Peyer's patch (tissue), 4 donors: ENCODE results near the gene CRACR2A. TPM values are rescaled to one million over a fixed set of nuclear protein-coding genes. Genes with fewer than 3 reads are reported as not detected.

Source experiments
- DNase-seq, 3 donors: peaks; one replicate each; pipeline ENCODE4 v3.0.0-alpha.2; 2017 to 2019
- H3K27ac ChIP-seq, 4 donors: fragments of 200-600 bp; sonication (generic); one replicate each; pipeline ENCODE4 v1.5.1; 2016 to 2019
- H3K27me3 ChIP-seq, 2 donors: fragments of 200-600 bp; sonication (generic); one replicate each; pipeline ENCODE4 v1.5.1; 2019
- H3K36me3 ChIP-seq, 3 donors: fragments of 200-600 bp; sonication (generic); one replicate each; pipeline ENCODE4 v1.5.1; 2016 to 2019
- H3K4me1 ChIP-seq, 4 donors: fragments of 200-600 bp; sonication (generic); one replicate each; pipeline ENCODE4 v1.5.1; 2016 to 2019
- H3K4me3 ChIP-seq, 4 donors: fragments of 200-600 bp; sonication (generic); 1 replicate in 3 of 4; 2 replicates in 1 of 4; pipeline ENCODE4 v1.5.1; 2016 to 2019; ENCODE audit warnings: mild to moderate bottlenecking in 1 of 4
- H3K9me3 ChIP-seq, 4 donors: fragments of 200-600 bp; sonication (generic); one replicate each; pipeline ENCODE4 v1.5.1; 2016 to 2019; ENCODE audit warnings: mild to moderate bottlenecking in 1 of 4
- CTCF ChIP-seq, 6 experiments: fragments of 450-650 bp in 4 of 6; fragments of 200-600 bp in 2 of 6; sonication (generic) in 1 of 6; IDR thresholded peaks; one replicate each; pipeline ENCODE4 v1.5.1; 2017 to 2019; ENCODE audit warnings: antibody characterized with exemption in 6 of 6, mild to moderate bottlenecking in 3 of 6, moderate library complexity in 1 of 6
- POLR2A ChIP-seq, 2 donors: fragments of 450-650 bp; IDR thresholded peaks; one replicate each; pipeline ENCODE4 v1.5.1; 2017; ENCODE audit warnings: antibody characterized with exemption in 2 of 2, mild to moderate bottlenecking in 2 of 2, moderate library complexity in 2 of 2
- total RNA-seq, 4 donors: library from RNA; depleted of rRNA; stranded (reverse); fragments of >200 nt; gene quantifications; one replicate each; pipeline ENCODE4 v1.1.0, GENCODE V29; 2016

The CRACR2A gene
- total RNA-seq, 4 donors from 2014 or later = 52.3 to 81.7 (median 65.9) TPM

- DNase-seq = no peak
- H3K27me3 ChIP-seq = no peaks in the 10 kb centered on the region
- no peaks in the 10 kb centered on the region for H3K4me1 ChIP-seq
- TF ChIP-seq POLR2A (IDR thresholded peaks at IDR 0.05) (no peak), CTCF (IDR thresholded peaks at IDR 0.05) (no peak)
- no peak overlapping the region for H3K4me3 ChIP-seq
- H3K36me3 ChIP-seq = no peaks in the 10 kb centered on the region
- no peak overlapping the region for H3K27ac ChIP-seq
- H3K9me3 ChIP-seq = no peaks in the 10 kb centered on the region
Measured at GRCh38 chr12:3759878-3760277, 7.0 kb upstream of the CRACR2A start.

GRCh38 chr12:3757261-3757660, 4.4 kb upstream of the CRACR2A start:
- H3K27me3 ChIP-seq = no peaks in the 10 kb centered on the region
- DNase-seq = no peak
- no peak overlapping the region for H3K27ac ChIP-seq
- no peak overlapping the region for H3K4me3 ChIP-seq
- peaks cover 0 to 12% (median 5%) of the 10 kb centered on the region in 4 donors for H3K4me1 ChIP-seq
- TF ChIP-seq CTCF (IDR thresholded peaks at IDR 0.05) (no peak), POLR2A (IDR thresholded peaks at IDR 0.05) (no peak)
- H3K36me3 ChIP-seq = no peaks in the 10 kb centered on the region
- H3K9me3 ChIP-seq = no peaks in the 10 kb centered on the region

GRCh38 chr12:3755898-3756297, 3.0 kb upstream of the CRACR2A start:
- TF ChIP-seq POLR2A (IDR thresholded peaks at IDR 0.05) (no peak), CTCF (IDR thresholded peaks at IDR 0.05) (no peak)
- Histone ChIP-seq H3K4me3 (no peak overlapping the region), H3K27me3 (no peaks in the 10 kb centered on the region), H3K9me3 (no peaks in the 10 kb centered on the region), H3K27ac (no peak overlapping the region), H3K36me3 (no peaks in the 10 kb centered on the region), H3K4me1 (peaks cover 0 to 12% (median 5%) of the 10 kb centered on the region in 4 donors)
- no peak for DNase-seq

GRCh38 chr12:3753544-3754284, 805 bp upstream of the CRACR2A start:
- peak overlapping the region; percentile 55 to 81 (median 57) for H3K4me3 ChIP-seq

GRCh38 chr12:3752096-3752709, 706 bp downstream of the CRACR2A start:
- H3K4me1 ChIP-seq = peaks cover 0 to 19% (median 5%) of the 10 kb centered on the region in 4 donors
- peak in 1 of 2 donors; percentile 19 for TF ChIP-seq POLR2A (IDR thresholded peaks at IDR 0.05)
- TF ChIP-seq CTCF (IDR thresholded peaks at IDR 0.05) = no peak
- no peaks in the 10 kb centered on the region for H3K36me3 ChIP-seq
- H3K27me3 ChIP-seq = no peaks in the 10 kb centered on the region
- H3K9me3 ChIP-seq = no peaks in the 10 kb centered on the region
- peak; percentile 63 to 87 (median 81) for DNase-seq
- H3K4me3 ChIP-seq = peak overlapping the region; percentile 55 to 81 (median 57)
- H3K27ac ChIP-seq = peak overlapping the region; percentile 78 to 97 (median 83)

More at GRCh38 chr12:3753544-3754284, 805 bp upstream of the CRACR2A start:
- no peak for DNase-seq
- Histone ChIP-seq H3K4me1 (peaks cover 0 to 12% (median 5%) of the 10 kb centered on the region in 4 donors), H3K9me3 (no peaks in the 10 kb centered on the region), H3K27ac (peak overlapping the region; percentile 78 to 97 (median 83)), H3K27me3 (no peaks in the 10 kb centered on the region), H3K36me3 (no peaks in the 10 kb centered on the region)
- TF ChIP-seq POLR2A (IDR thresholded peaks at IDR 0.05) (no peak), CTCF (IDR thresholded peaks at IDR 0.05) (no peak)
